OCI-LY1 (cell line): Measurements from ENCODE around the gene EVI2B.
"Not testable (repeated sequence)": the region's sequence is repeated elsewhere in the genome, so short reads cannot be mapped to it uniquely, and the experiment has no call there.

Source experiments
- H2AFZ ChIP-seq: fragments of 200-600 bp; sonication (generic), shearing (Covaris generic); 2 replicates; pipeline ENCODE4 v1.6.0; 2014; ENCODE audit warnings: antibody characterized with exemption, mild to moderate bottlenecking, low read length
- H3F3A ChIP-seq: fragments of 200-600 bp; sonication (generic), shearing (Covaris generic); 2 replicates; pipeline ENCODE4 v1.6.0; 2014; ENCODE audit warnings: mild to moderate bottlenecking, antibody characterized with exemption, low read length, moderate library complexity; ENCODE audit not compliant: insufficient read depth
- H3K27ac ChIP-seq: fragments of 200-600 bp; sonication (generic); 2 replicates; pipeline ENCODE4 v1.5.1; 2014; ENCODE audit warnings: low read length, mixed run types, mild to moderate bottlenecking, low read depth; ENCODE audit not compliant: poor library complexity, severe bottlenecking
- H3K27me3 ChIP-seq: fragments of 200-600 bp; sonication (generic); 2 replicates; pipeline ENCODE4 v1.6.0; 2014; ENCODE audit warnings: antibody characterized with exemption, mild to moderate bottlenecking, low read length, moderate library complexity; ENCODE audit not compliant: insufficient read depth
- H3K36me3 ChIP-seq: fragments of 200-600 bp; sonication (generic); 2 replicates; pipeline ENCODE4 v1.6.1; 2014; ENCODE audit warnings: mild to moderate bottlenecking, antibody characterized with exemption, low read length, moderate library complexity, mixed read lengths; ENCODE audit not compliant: insufficient read depth
- H3K4me1 ChIP-seq: fragments of 200-600 bp; sonication (generic); 2 replicates; pipeline ENCODE4 v1.5.1; 2014; ENCODE audit warnings: mild to moderate bottlenecking, low read length, moderate library complexity; ENCODE audit not compliant: insufficient read depth, severe bottlenecking
- H3K4me2 ChIP-seq: fragments of 200-600 bp; sonication (generic), shearing (Covaris generic); 2 replicates; pipeline ENCODE4 v1.6.1; 2014; ENCODE audit warnings: low read length
- H3K4me3 ChIP-seq: fragments of 200-600 bp; sonication (generic); 2 replicates; pipeline ENCODE4 v1.5.1; 2014; ENCODE audit warnings: low read length, low read depth, mild to moderate bottlenecking, mixed read lengths; ENCODE audit not compliant: poor library complexity, severe bottlenecking
- H3K79me2 ChIP-seq: fragments of 200-600 bp; shearing (Covaris generic); 2 replicates; pipeline ENCODE4 v1.6.1; 2016; ENCODE audit warnings: mixed run types, low read length, mixed read lengths; ENCODE audit not compliant: insufficient read depth
- H3K9ac ChIP-seq: fragments of 200-600 bp; sonication (generic), shearing (Covaris generic); 2 replicates; pipeline ENCODE4 v1.6.1; 2014; ENCODE audit warnings: mild to moderate bottlenecking, low read length, mixed read lengths
- H3K9me2 ChIP-seq: fragments of 200-600 bp; sonication (generic), shearing (Covaris generic); 2 replicates; pipeline ENCODE4 v1.6.1; 2014; ENCODE audit warnings: low read depth, mild to moderate bottlenecking, low read length, mixed read lengths
- H3K9me3 ChIP-seq: fragments of 200-600 bp; shearing (Covaris generic); 2 replicates; pipeline ENCODE4 v1.6.1; 2014; ENCODE audit warnings: low read length, mixed read lengths
- H4K20me1 ChIP-seq: fragments of 200-600 bp; sonication (generic), shearing (Covaris generic); 2 replicates; pipeline ENCODE4 v1.6.0; 2016; ENCODE audit warnings: mild to moderate bottlenecking, low read length; ENCODE audit not compliant: insufficient read depth
- EZH2 ChIP-seq: fragments of 200-600 bp; sonication (generic), shearing (Covaris generic); IDR thresholded peaks from 2 replicates; pipeline ENCODE4 v1.8.0; 2017; ENCODE audit warnings: borderline replicate concordance, mixed run types, mild to moderate bottlenecking, antibody characterized with exemption, low read length, moderate library complexity, mixed read lengths
- TF ChIP-seq, protein P1 (sequence below): fragments of 200-600 bp; sonication (generic), shearing (Covaris generic); IDR thresholded peaks from 2 replicates; pipeline ENCODE4 v1.5.1; 2017; ENCODE audit warnings: mild to moderate bottlenecking, antibody characterized with exemption, low read length, moderate library complexity, mixed read lengths

Gene EVI2B

GRCh38 chr17:31355935-31356334, 42.1 kb upstream of the EVI2B start:
- Histone ChIP-seq H2AFZ (no peak overlapping the region), H4K20me1 (no peaks in the 10 kb centered on the region), H3K79me2 (no peaks in the 10 kb centered on the region), H3K27me3 (no peaks in the 10 kb centered on the region), H3K4me3 (no peak overlapping the region), H3K9me3 (no peaks in the 10 kb centered on the region), H3K4me2 (no peak overlapping the region), H3K4me1 (no peaks in the 10 kb centered on the region), H3K9ac (no peak overlapping the region), H3F3A (no peaks in the 10 kb centered on the region), H3K27ac (no peak overlapping the region), H3K36me3 (peaks cover 34% of the 10 kb centered on the region), H3K9me2 (no peaks in the 10 kb centered on the region)
- TF ChIP-seq, protein P1, sequence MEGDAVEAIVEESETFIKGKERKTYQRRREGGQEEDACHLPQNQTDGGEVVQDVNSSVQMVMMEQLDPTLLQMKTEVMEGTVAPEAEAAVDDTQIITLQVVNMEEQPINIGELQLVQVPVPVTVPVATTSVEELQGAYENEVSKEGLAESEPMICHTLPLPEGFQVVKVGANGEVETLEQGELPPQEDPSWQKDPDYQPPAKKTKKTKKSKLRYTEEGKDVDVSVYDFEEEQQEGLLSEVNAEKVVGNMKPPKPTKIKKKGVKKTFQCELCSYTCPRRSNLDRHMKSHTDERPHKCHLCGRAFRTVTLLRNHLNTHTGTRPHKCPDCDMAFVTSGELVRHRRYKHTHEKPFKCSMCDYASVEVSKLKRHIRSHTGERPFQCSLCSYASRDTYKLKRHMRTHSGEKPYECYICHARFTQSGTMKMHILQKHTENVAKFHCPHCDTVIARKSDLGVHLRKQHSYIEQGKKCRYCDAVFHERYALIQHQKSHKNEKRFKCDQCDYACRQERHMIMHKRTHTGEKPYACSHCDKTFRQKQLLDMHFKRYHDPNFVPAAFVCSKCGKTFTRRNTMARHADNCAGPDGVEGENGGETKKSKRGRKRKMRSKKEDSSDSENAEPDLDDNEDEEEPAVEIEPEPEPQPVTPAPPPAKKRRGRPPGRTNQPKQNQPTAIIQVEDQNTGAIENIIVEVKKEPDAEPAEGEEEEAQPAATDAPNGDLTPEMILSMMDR, result no peak
- no peak for TF ChIP-seq EZH2

DNA sequence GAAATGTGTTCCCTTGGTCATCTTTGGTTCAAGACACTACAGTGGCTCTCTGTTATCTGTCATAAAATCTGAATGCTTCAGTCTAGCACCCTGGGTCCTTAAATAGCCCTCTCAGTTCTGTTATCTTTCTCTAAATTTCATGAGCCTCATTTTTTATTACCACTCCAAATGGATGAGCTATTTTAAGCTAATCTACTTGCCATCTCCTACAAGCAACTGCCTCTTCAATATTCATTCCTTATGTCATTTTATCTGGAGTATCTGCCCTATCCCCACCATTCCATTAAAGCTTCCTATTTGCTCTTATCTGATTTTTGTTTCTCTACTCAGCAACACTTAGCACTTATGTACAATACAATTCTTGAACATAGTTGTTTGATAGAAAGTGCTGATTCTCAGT, 35.6 kb upstream of the EVI2B start:
- no peaks in the 10 kb centered on the region for H4K20me1 ChIP-seq

GRCh38 chr17:31345191-31345747, 31.4 kb upstream of the EVI2B start:
- H3K36me3 ChIP-seq, result peaks cover 36% of the 10 kb centered on the region
- not testable (repeated sequence) for H4K20me1 ChIP-seq, H3K9ac ChIP-seq

More for the DNA sequence above, 35.6 kb upstream of the EVI2B start:
- Histone ChIP-seq H3K79me2 (no peaks in the 10 kb centered on the region), H3K4me2 (no peak overlapping the region), H3K9ac (no peak overlapping the region), H3F3A (no peaks in the 10 kb centered on the region), H3K36me3 (peaks cover 39% of the 10 kb centered on the region), H3K27ac (no peak overlapping the region), H3K4me1 (no peaks in the 10 kb centered on the region), H2AFZ (no peak overlapping the region), H3K4me3 (no peak overlapping the region), H3K27me3 (no peaks in the 10 kb centered on the region), H3K9me3 (no peaks in the 10 kb centered on the region), H3K9me2 (no peaks in the 10 kb centered on the region)
- TF ChIP-seq, protein P1, result no peak
- TF ChIP-seq EZH2, result no peak

More at GRCh38 chr17:31345191-31345747, 31.4 kb upstream of the EVI2B start:
- H3K4me3 ChIP-seq, H3F3A ChIP-seq, H3K27ac ChIP-seq, H3K9me2 ChIP-seq, H3K9me3 ChIP-seq, H2AFZ ChIP-seq, H3K4me1 ChIP-seq, H3K27me3 ChIP-seq, H3K4me2 ChIP-seq, H3K79me2 ChIP-seq: not testable (repeated sequence)
